ENCODE results near the gene NRXN3.

DNA sequence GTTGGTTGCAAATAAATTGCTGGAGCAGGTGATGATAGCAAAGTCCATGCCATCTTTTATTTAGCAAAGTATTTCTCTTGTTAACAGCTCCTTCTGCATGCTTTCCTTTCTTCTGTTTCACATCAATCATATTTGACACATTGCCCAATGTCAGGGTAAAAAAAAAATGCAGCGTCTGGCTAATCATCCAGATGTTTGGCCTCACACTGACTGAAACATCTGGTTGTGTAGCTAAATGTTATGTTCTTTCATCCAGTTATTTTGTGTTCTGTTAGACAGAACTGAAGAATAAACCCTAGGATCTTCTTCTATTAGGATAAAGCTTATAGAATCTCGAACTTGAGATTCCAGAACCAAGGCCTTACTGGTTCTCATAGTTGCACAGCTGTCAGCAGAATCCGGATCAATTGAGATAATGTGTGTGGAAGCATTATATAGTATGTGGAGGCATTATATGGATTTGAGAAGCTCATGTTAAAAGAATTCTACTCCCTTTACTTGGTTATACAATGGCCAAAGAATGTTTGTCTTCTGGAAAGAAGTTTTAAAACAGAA, 1182.0 kb downstream of the NRXN3 start:
- TF ChIP-seq CTCF (IDR thresholded peaks at IDR 0.05), result no peak
- TF ChIP-seq POLR2A (IDR thresholded peaks at IDR 0.05), result no peak
- no peak for TF ChIP-seq POLR2AphosphoS5 (IDR thresholded peaks at IDR 0.05)

Data from stomach (tissue), 4 donors.